Measurements from ENCODE around the gene KHDRBS2.

- TF ChIP-seq GATA2 (IDR thresholded peaks at IDR 0.05; ENCODE audit: low read depth, low read length) (no peak), GATA3 (IDR thresholded peaks at IDR 0.05; ENCODE audit: low read depth, low read length) (no peak)
Measured at GRCh38 chr6:61755739-61756138, 530.3 kb downstream of the KHDRBS2 start.
